Measurements from ENCODE around the gene SLC35F1.

DNA sequence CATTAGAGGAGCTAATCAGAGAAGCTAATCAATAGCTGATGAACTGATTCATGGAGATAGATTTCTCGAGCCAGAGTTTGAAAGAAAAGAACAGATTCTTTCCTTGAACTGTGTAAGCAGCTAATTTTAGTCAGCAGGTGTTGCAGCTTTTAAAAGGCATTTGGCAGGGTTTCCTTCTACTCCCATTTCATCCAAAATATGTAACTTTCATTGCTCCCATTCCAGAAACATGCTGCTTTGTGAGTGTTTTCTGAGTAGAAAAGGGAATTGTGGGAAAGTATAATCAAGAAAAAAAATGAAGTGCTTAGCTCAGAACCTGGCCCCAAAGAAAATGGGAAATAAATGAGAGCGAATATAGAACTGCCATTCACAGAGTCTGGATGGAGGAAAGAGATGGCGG, 20.8 kb downstream of the SLC35F1 start:
- no peak for TF ChIP-seq CTCF (conservative IDR thresholded peaks at IDR 0.05)
- TF ChIP-seq EZH2 (IDR thresholded peaks at IDR 0.05; ENCODE audit: low read depth): no peak

All from PC-9 (cell line).